SK-N-SH (cell line): ENCODE data around the gene MTHFD1L. TPM values are rescaled to one million over a fixed set of nuclear protein-coding genes. Genes with fewer than 3 reads are reported as not detected.

Experiments used
- CTCF ChIA-PET: fragments of 300-600, 350-600 bp; formaldehyde crosslinking; extraction: SDS; loops from one replicate; lab custom pipeline; 2021; lab: Yijun Ruan, JAX
- POLR2A ChIA-PET: fragments of 350-600 bp; sonication (Branson Sonifier 250); formaldehyde crosslinking; extraction: SDS; loops from one replicate; lab custom pipeline; 2020; ENCODE audit warnings: antibody characterized with exemption, inconsistent platforms; lab: Yijun Ruan, JAX
- DNase-seq: peaks from one replicate; pipeline ENCODE4 v3.0.0; 2012
- H2AFZ ChIP-seq: fragments of 200-600 bp; sonication (generic); 2 replicates; pipeline ENCODE4 v1.8.1; 2016; ENCODE audit warnings: antibody characterized with exemption, mild to moderate bottlenecking, low read depth
- H3F3A ChIP-seq: fragments of 200-600 bp; sonication (generic); replicated peaks from 2 replicates; pipeline ENCODE3; 2016; ENCODE audit warnings: antibody characterized with exemption, mild to moderate bottlenecking; ENCODE audit not compliant: insufficient read depth
- H3K27ac ChIP-seq, 2 experiments: fragments of 200-500 bp in 1 of 2; fragments of 200-600 bp in 1 of 2; sonication (Bioruptor generic) in 1 of 2; sonication (generic), shearing (Covaris generic) in 1 of 2; 2 replicates each; pipeline versions ENCODE4 v1.5.1 to v1.6.1; 2014 to 2016; ENCODE audit warnings: low read depth in 2 of 2, inconsistent platforms in 1 of 2, low read length in 1 of 2, mild to moderate bottlenecking in 1 of 2, mixed read lengths in 1 of 2
- H3K27me3 ChIP-seq: fragments of 200-600 bp; sonication (generic), shearing (Covaris generic); 2 replicates; pipeline ENCODE4 v1.6.1; 2016; ENCODE audit warnings: mixed run types; ENCODE audit not compliant: insufficient read depth
- H3K36me3 ChIP-seq, 2 experiments: fragments of 200-500 bp in 1 of 2; fragments of 200-600 bp in 1 of 2; sonication (Bioruptor generic) in 1 of 2; sonication (generic) in 1 of 2; replicated peaks in 1 of 2; 2 replicates each; pipeline versions ENCODE3 to v1.5.1; 2014 to 2016; ENCODE audit warnings: low read length in 1 of 2, mild to moderate bottlenecking in 1 of 2; ENCODE audit not compliant: insufficient read depth in 2 of 2, control insufficient read depth in 1 of 2
- H3K4me1 ChIP-seq, 2 experiments: fragments of 200-500 bp in 1 of 2; fragments of 200-600 bp in 1 of 2; sonication (Bioruptor generic) in 1 of 2; sonication (generic), shearing (Covaris generic) in 1 of 2; 2 replicates each; pipeline versions ENCODE4 v1.5.1 to v1.6.1; 2014 to 2016; ENCODE audit warnings: low read depth in 1 of 2, low read length in 1 of 2, mixed run types in 1 of 2; ENCODE audit not compliant: insufficient read depth in 2 of 2, control insufficient read depth in 1 of 2
- H3K4me2 ChIP-seq: fragments of 200-600 bp; sonication (generic), shearing (Covaris generic); 2 replicates; pipeline ENCODE4 v1.6.1; 2017; ENCODE audit warnings: mixed run types
- H3K4me3 ChIP-seq, 2 experiments: fragments of 200-500 bp in 1 of 2; fragments of 200-600 bp in 1 of 2; sonication (Bioruptor generic) in 1 of 2; sonication (generic), shearing (Covaris generic) in 1 of 2; 2 replicates each; pipeline versions ENCODE4 v1.5.1 to v1.8.1; 2014 to 2016; ENCODE audit warnings: low read depth in 2 of 2, inconsistent platforms in 1 of 2, low read length in 1 of 2, mild to moderate bottlenecking in 1 of 2, mixed read lengths in 1 of 2, moderate library complexity in 1 of 2
- H3K79me2 ChIP-seq: fragments of 200-600 bp; sonication (generic); 2 replicates; pipeline ENCODE4 v1.8.1; 2017; ENCODE audit warnings: mild to moderate bottlenecking; ENCODE audit not compliant: insufficient read depth
- H3K9ac ChIP-seq: fragments of 200-600 bp; sonication (generic); 2 replicates; pipeline ENCODE4 v1.6.1; 2017; ENCODE audit warnings: mixed run types
- H3K9me2 ChIP-seq: fragments of 200-600 bp; sonication (generic); 2 replicates; pipeline ENCODE4 v1.6.1; 2017; ENCODE audit warnings: mixed run types
- H3K9me3 ChIP-seq: fragments of 200-600 bp; sonication (generic); 2 replicates; pipeline ENCODE4 v1.6.1; 2017; ENCODE audit warnings: mixed run types, mild to moderate bottlenecking, moderate library complexity
- H4K20me1 ChIP-seq: fragments of 200-600 bp; sonication (generic); 2 replicates; pipeline ENCODE4 v1.6.1; 2017; ENCODE audit warnings: mild to moderate bottlenecking, mixed run types; ENCODE audit not compliant: insufficient read depth
- CTCF ChIP-seq: fragments of 200-600 bp; sonication (generic); IDR thresholded peaks from 2 replicates; pipeline ENCODE4 v1.6.1; 2017; ENCODE audit warnings: antibody characterized with exemption, mild to moderate bottlenecking, moderate library complexity
- EP300 ChIP-seq, 2 experiments: IDR thresholded peaks; 2 replicates each; pipeline versions ENCODE4 v1.4.0 to v1.6.1; 2012; ENCODE audit warnings: borderline replicate concordance in 1 of 2, low read depth in 1 of 2, low read length in 1 of 2
- FOSL2 ChIP-seq: IDR thresholded peaks from 2 replicates; pipeline ENCODE4 v1.4.0; 2012; ENCODE audit warnings: low read depth, mild to moderate bottlenecking, moderate library complexity, borderline replicate concordance
- FOXJ3 ChIP-seq: sonication (generic); formaldehyde crosslinking; IDR thresholded peaks from 2 replicates; pipeline ENCODE4 v1.5.1; 2020; ENCODE audit warnings: mild to moderate bottlenecking, missing genetic modification reagents
- IRF3 ChIP-seq: fragments of 150-350 bp; IDR thresholded peaks from 2 replicates; pipeline ENCODE4 v1.6.1; 2016; ENCODE audit warnings: mild to moderate bottlenecking, low read depth, low read length
- JUND ChIP-seq: IDR thresholded peaks from 2 replicates; pipeline ENCODE4 v1.4.0; 2012
- MAX ChIP-seq: IDR thresholded peaks from 2 replicates; pipeline ENCODE4 v1.4.0; 2012; ENCODE audit warnings: low read depth
- NFIC ChIP-seq: IDR thresholded peaks from 2 replicates; pipeline ENCODE4 v1.4.0; 2012; ENCODE audit warnings: borderline replicate concordance
- PBX3 ChIP-seq: IDR thresholded peaks from 2 replicates; pipeline ENCODE4; 2012
- RCOR1 ChIP-seq: fragments of 150-350 bp; IDR thresholded peaks from 2 replicates; pipeline ENCODE4 v1.6.1; 2017; ENCODE audit warnings: antibody characterized with exemption, low read length
- REST ChIP-seq: IDR thresholded peaks from 2 replicates; pipeline ENCODE4 v1.6.1; 2012; ENCODE audit warnings: mild to moderate bottlenecking, low read depth, low read length, moderate library complexity
- SIN3A ChIP-seq: IDR thresholded peaks from 2 replicates; pipeline ENCODE4 v1.6.1; 2012; ENCODE audit warnings: low read depth, mild to moderate bottlenecking, low read length, moderate library complexity, borderline replicate concordance
- SMC3 ChIP-seq: IDR thresholded peaks from 2 replicates; pipeline ENCODE4 v1.6.1; 2012; ENCODE audit warnings: low read depth, low read length, improper control_type of control experiment
- TAF1 ChIP-seq: IDR thresholded peaks from 2 replicates; pipeline ENCODE4 v1.6.1; 2012; ENCODE audit warnings: low read depth, mild to moderate bottlenecking, low read length, moderate library complexity, borderline replicate concordance
- USF1 ChIP-seq: IDR thresholded peaks from 2 replicates; pipeline ENCODE4 v1.4.0; 2012; ENCODE audit warnings: low read depth, borderline replicate concordance
- ZBTB33 ChIP-seq: IDR thresholded peaks from 2 replicates; pipeline ENCODE4 v1.4.0; 2012; ENCODE audit warnings: low read depth, borderline replicate concordance
- WGBS: methylation state at CpG from one replicate; pipeline ENCODE4 v1.1.6; 2017; ENCODE audit warnings: low lambda C conversion rate; 5-methylcytosine and 5-hydroxymethylcytosine counted together
- polyA plus RNA-seq, 3 experiments: library from polyadenylated mRNA; depleted of rRNA; stranded (reverse); fragments of >200 nt; gene quantifications; 2 replicates each; pipeline ENCODE4 v1.2.3, GENCODE V29; 2012

Gene MTHFD1L
- polyA plus RNA-seq, 1 of the 3 experiments (the other 2 are of a cell fraction): 37.0 TPM

- Histone ChIP-seq H2AFZ (no peak overlapping the region), H3K4me3 (no peak overlapping the region), H3K79me2 (no peaks in the 10 kb centered on the region), H3K9me2 (no peaks in the 10 kb centered on the region), H3K27me3 (no peaks in the 10 kb centered on the region), H4K20me1 (no peaks in the 10 kb centered on the region), H3F3A (no peaks in the 10 kb centered on the region), H3K27ac (no peak overlapping the region), H3K36me3 (peaks cover 22 to 24% of the 10 kb centered on the region in 2 experiments), H3K9me3 (no peaks in the 10 kb centered on the region), H3K4me2 (no peak overlapping the region), H3K4me1 (no peaks in the 10 kb centered on the region), H3K9ac (no peak overlapping the region)
- TF ChIP-seq ZBTB33: no peak
- no peak for TF ChIP-seq MAX
- POLR2A ChIA-PET: no interaction called here
- WGBS: 98% methylated on average over 5 of the region's 5 CpGs
- CTCF ChIA-PET: interaction anchor here (2.5 kb wide), 1 partner anchor 15 kb away, joined by 16 read pairs; no protein-coding TSS in a partner anchor
- no peak for DNase-seq
These were observed 164.5 kb downstream of the MTHFD1L start for GRCh38 chr6:151029970-151030369.

- Histone ChIP-seq H3K27me3 (no peaks in the 10 kb centered on the region), H3K27ac (no peak overlapping the region), H3K4me3 (no peak overlapping the region), H4K20me1 (no peaks in the 10 kb centered on the region), H2AFZ (no peak overlapping the region), H3K9ac (no peak overlapping the region), H3K36me3 (peaks cover 21 to 31% of the 10 kb centered on the region in 2 experiments), H3K79me2 (no peaks in the 10 kb centered on the region), H3K4me2 (no peak overlapping the region), H3K9me3 (no peaks in the 10 kb centered on the region), H3F3A (peaks cover 16% of the 10 kb centered on the region), H3K9me2 (no peaks in the 10 kb centered on the region), H3K4me1 (peaks cover 0 to 5% of the 10 kb centered on the region in 2 experiments; a peak in 1 of 4 replicates)
- 94% methylated on average over 3 of the region's 3 CpGs for WGBS
- DNase-seq: no peak
- ChIA-PET CTCF (interaction anchor here (0.9 to 2.5 kb wide), 3 partner anchors 14 to 303 kb away, joined by 3 to 16 read pairs (median 3); no protein-coding TSS in a partner anchor), POLR2A (no interaction called here)
- TF ChIP-seq EP300 (IDR thresholded peaks at IDR 0.05; ENCODE audit: borderline replicate concordance in 1 of 2, low read depth in 1 of 2, low read length in 1 of 2) (no peak), SMC3 (no peak), PBX3 (no peak), TAF1 (no peak), CTCF (no peak), USF1 (no peak), REST (no peak), FOXJ3 (CRISPR knock-in tag) (no peak), NFIC (no peak), IRF3 (no peak), RCOR1 (no peak), SIN3A (no peak), FOSL2 (no peak), JUND (no peak)
These were observed 166.5 kb downstream of the MTHFD1L start for GRCh38 chr6:151032034-151032433.
